Trophoblast cell (in vitro differentiated cells and primary cell): ENCODE measurements around the gene FAM240A.

Experiments
- DNase-seq, 2 donors: peaks; one replicate each; pipeline ENCODE4 v3.0.0-alpha.2; 2016
- H2AFZ ChIP-seq: 2 replicates; pipeline ENCODE4 v1.6.1; 2013; ENCODE audit warnings: low read length, moderate library complexity, mild to moderate bottlenecking; ENCODE audit not compliant: insufficient read depth, poor library complexity
- H2AK5ac ChIP-seq: 2 replicates; pipeline ENCODE4 v1.6.1; 2013; ENCODE audit warnings: mild to moderate bottlenecking, low read length
- H2BK120ac ChIP-seq: 2 replicates; pipeline ENCODE4 v1.6.1; 2013; ENCODE audit warnings: low read length, mild to moderate bottlenecking, moderate library complexity; ENCODE audit not compliant: insufficient read depth, poor library complexity
- H2BK12ac ChIP-seq: 2 replicates; pipeline ENCODE4 v1.6.1; 2013; ENCODE audit warnings: mild to moderate bottlenecking, low read length, moderate library complexity
- H2BK5ac ChIP-seq: 2 replicates; pipeline ENCODE4 v1.6.1; 2013; ENCODE audit warnings: low read length, low read depth, moderate library complexity, mild to moderate bottlenecking; ENCODE audit not compliant: poor library complexity
- H3K14ac ChIP-seq: 2 replicates; pipeline ENCODE4 v1.6.1; 2013; ENCODE audit warnings: mild to moderate bottlenecking, low read length
- H3K18ac ChIP-seq: 2 replicates; pipeline ENCODE4 v1.6.1; 2013; ENCODE audit warnings: mild to moderate bottlenecking, low read length
- H3K23ac ChIP-seq: 2 replicates; pipeline ENCODE4 v1.6.1; 2013; ENCODE audit warnings: low read length
- H3K27ac ChIP-seq: 2 replicates; pipeline ENCODE4 v1.5.1; 2013; ENCODE audit warnings: low read depth, mild to moderate bottlenecking, inconsistent platforms, low read length, moderate library complexity
- H3K27me3 ChIP-seq: 2 replicates; pipeline ENCODE4 v1.6.1; 2013; ENCODE audit warnings: inconsistent platforms, mild to moderate bottlenecking, low read length, moderate library complexity; ENCODE audit not compliant: insufficient read depth
- H3K36me3 ChIP-seq, 2 experiments: 1 replicate in 1 of 2; 2 replicates in 1 of 2; pipeline ENCODE4 v1.6.1; 2013; ENCODE audit warnings: low read length in 2 of 2, mild to moderate bottlenecking in 2 of 2, moderate library complexity in 1 of 2; ENCODE audit not compliant: insufficient read depth in 2 of 2, control insufficient read depth in 1 of 2
- H3K4ac ChIP-seq: 2 replicates; pipeline ENCODE4 v1.6.1; 2013; ENCODE audit warnings: low read depth, mild to moderate bottlenecking, low read length, moderate library complexity
- H3K4me1 ChIP-seq, 2 experiments: 1 replicate in 1 of 2; 2 replicates in 1 of 2; pipeline ENCODE4 v1.6.1; 2013; ENCODE audit warnings: low read length in 2 of 2, mild to moderate bottlenecking in 2 of 2, moderate library complexity in 1 of 2; ENCODE audit not compliant: insufficient read depth in 2 of 2, control insufficient read depth in 1 of 2
- H3K4me2 ChIP-seq: 2 replicates; pipeline ENCODE4 v1.6.1; 2013; ENCODE audit warnings: inconsistent platforms, mild to moderate bottlenecking, low read length, moderate library complexity
- H3K4me3 ChIP-seq: 2 replicates; pipeline ENCODE4 v1.5.1; 2013; ENCODE audit warnings: mild to moderate bottlenecking, low read depth, low read length, inconsistent platforms
- H3K79me1 ChIP-seq: one replicate; pipeline ENCODE4 v1.6.1; 2013; ENCODE audit warnings: low read length
- H3K79me2 ChIP-seq: 2 replicates; pipeline ENCODE4 v1.6.1; 2013; ENCODE audit warnings: low read length, mild to moderate bottlenecking; ENCODE audit not compliant: control insufficient read depth, insufficient read depth, poor library complexity
- H3K9ac ChIP-seq: 2 replicates; pipeline ENCODE4 v1.6.1; 2013; ENCODE audit warnings: mild to moderate bottlenecking, low read length
- H3K9me3 ChIP-seq: 2 replicates; pipeline ENCODE4 v1.6.1; 2013; ENCODE audit warnings: low read depth, mild to moderate bottlenecking, control low read depth, inconsistent platforms, low read length; ENCODE audit not compliant: insufficient read depth
- H4K12ac ChIP-seq: 2 replicates; pipeline ENCODE4 v1.6.1; 2013; ENCODE audit warnings: low read depth, mild to moderate bottlenecking, low read length, moderate library complexity
- H4K8ac ChIP-seq: 2 replicates; pipeline ENCODE4 v1.6.1; 2013; ENCODE audit warnings: low read depth, mild to moderate bottlenecking, low read length, moderate library complexity
- H4K91ac ChIP-seq: one replicate; pipeline ENCODE4 v1.6.1; 2013; ENCODE audit warnings: low read depth, mild to moderate bottlenecking, low read length, moderate library complexity
- WGBS: extraction: QIAGEN DNeasy Blood & Tissue Kit; methylation state at CpG from one replicate; pipeline ENCODE4 v1.1.7; 2013; ENCODE audit warnings: missing lambda C conversion rate; ENCODE audit not compliant: insufficient read length, insufficient coverage; ENCODE audit errors: extremely low coverage; 5-methylcytosine and 5-hydroxymethylcytosine counted together

The FAM240A gene

GRCh38 chr3:46663591-46664135, 51.3 kb downstream of the FAM240A start:
- H3K4me1 ChIP-seq: peaks cover 7 to 9% of the 10 kb centered on the region in 2 experiments
- peaks cover 3% of the 10 kb centered on the region for H3K9me3 ChIP-seq
- H3K79me1 ChIP-seq: no peaks in the 10 kb centered on the region
- H4K8ac ChIP-seq: no peak overlapping the region
- H3K27me3 ChIP-seq: no peaks in the 10 kb centered on the region
- no peak overlapping the region for H2AK5ac ChIP-seq
- DNase-seq: peak; percentile 39 to 63
- H4K12ac ChIP-seq: no peak overlapping the region
- no peak overlapping the region for H2BK120ac ChIP-seq
- H3K14ac ChIP-seq: no peak overlapping the region
- no peak overlapping the region for H4K91ac ChIP-seq
- H3K36me3 ChIP-seq: no peaks in the 10 kb centered on the region
- no peak overlapping the region for H3K9ac ChIP-seq
- no peak overlapping the region for H2AFZ ChIP-seq
- no peak overlapping the region for H2BK12ac ChIP-seq
- no peak overlapping the region for H3K4me2 ChIP-seq
- no peak overlapping the region for H3K4ac ChIP-seq
- no peak overlapping the region for H3K27ac ChIP-seq
- H3K23ac ChIP-seq: no peak overlapping the region
- H3K79me2 ChIP-seq: no peaks in the 10 kb centered on the region
- H2BK5ac ChIP-seq: no peak overlapping the region
- H3K4me3 ChIP-seq: no peak overlapping the region
- H3K18ac ChIP-seq: no peak overlapping the region
- no CpG with 5 or more reads among the region's 8 CpGs for WGBS

- H2AFZ ChIP-seq: no peak overlapping the region
- DNase-seq: no peak
- H2AK5ac ChIP-seq: no peak overlapping the region
- H4K91ac ChIP-seq: no peak overlapping the region
- no peaks in the 10 kb centered on the region for H3K79me1 ChIP-seq
- H2BK120ac ChIP-seq: no peak overlapping the region
- WGBS: no CpG with 5 or more reads among the region's 6 CpGs
- H4K8ac ChIP-seq: no peak overlapping the region
- no peak overlapping the region for H3K9ac ChIP-seq
- no peaks in the 10 kb centered on the region for H3K36me3 ChIP-seq
- no peak overlapping the region for H3K4me3 ChIP-seq
- H3K27ac ChIP-seq: no peak overlapping the region
- peaks cover 7% of the 10 kb centered on the region in 2 experiments for H3K4me1 ChIP-seq
- no peaks in the 10 kb centered on the region for H3K27me3 ChIP-seq
- H3K4me2 ChIP-seq: no peak overlapping the region
- no peak overlapping the region for H2BK12ac ChIP-seq
- no peak overlapping the region for H2BK5ac ChIP-seq
- H3K79me2 ChIP-seq: no peaks in the 10 kb centered on the region
- H3K4ac ChIP-seq: no peak overlapping the region
- H4K12ac ChIP-seq: no peak overlapping the region
- H3K9me3 ChIP-seq: peaks cover 3% of the 10 kb centered on the region
- H3K18ac ChIP-seq: no peak overlapping the region
- H3K23ac ChIP-seq: no peak overlapping the region
- no peak overlapping the region for H3K14ac ChIP-seq
These were observed 52.1 kb downstream of the FAM240A start for GRCh38 chr3:46664188-46664970.

GRCh38 chr3:46664971-46665762, 52.8 kb downstream of the FAM240A start:
- H3K9ac ChIP-seq: no peak overlapping the region
- no peak overlapping the region for H3K23ac ChIP-seq
- no peak overlapping the region for H4K91ac ChIP-seq
- H3K9me3 ChIP-seq: peaks cover 3% of the 10 kb centered on the region
- no peaks in the 10 kb centered on the region for H3K79me2 ChIP-seq
- no CpG with 5 or more reads among the region's 23 CpGs for WGBS
- H3K4me3 ChIP-seq: no peak overlapping the region
- H2BK5ac ChIP-seq: no peak overlapping the region
- no peak overlapping the region for H2BK12ac ChIP-seq
- no peak overlapping the region for H3K27ac ChIP-seq
- no peak overlapping the region for H3K14ac ChIP-seq
- H3K27me3 ChIP-seq: no peaks in the 10 kb centered on the region
- H2AK5ac ChIP-seq: no peak overlapping the region
- H3K4me1 ChIP-seq: peaks cover 6 to 7% of the 10 kb centered on the region in 2 experiments
- no peak overlapping the region for H3K18ac ChIP-seq
- no peak overlapping the region for H4K8ac ChIP-seq
- H2BK120ac ChIP-seq: no peak overlapping the region
- no peaks in the 10 kb centered on the region for H3K36me3 ChIP-seq
- no peaks in the 10 kb centered on the region for H3K79me1 ChIP-seq
- H3K4ac ChIP-seq: no peak overlapping the region
- no peak overlapping the region for H4K12ac ChIP-seq
- H2AFZ ChIP-seq: no peak overlapping the region
- DNase-seq: peak; percentile 59 to 88
- H3K4me2 ChIP-seq: no peak overlapping the region

- Histone ChIP-seq H3K4me3 (no peak overlapping the region), H3K79me1 (no peaks in the 10 kb centered on the region), H2AFZ (no peak overlapping the region), H4K91ac (no peak overlapping the region), H3K4ac (no peak overlapping the region), H3K4me2 (no peak overlapping the region), H3K79me2 (no peaks in the 10 kb centered on the region), H2AK5ac (no peak overlapping the region), H2BK5ac (no peak overlapping the region), H2BK12ac (no peak overlapping the region), H4K12ac (no peak overlapping the region), H3K18ac (no peak overlapping the region), H3K36me3 (no peaks in the 10 kb centered on the region), H3K23ac (no peak overlapping the region), H2BK120ac (no peak overlapping the region), H3K14ac (no peak overlapping the region), H3K27me3 (no peaks in the 10 kb centered on the region), H3K9ac (no peak overlapping the region), H3K9me3 (peaks cover 3% of the 10 kb centered on the region), H3K27ac (no peak overlapping the region), H3K4me1 (peaks cover 2% of the 10 kb centered on the region in 2 experiments), H4K8ac (no peak overlapping the region)
- no peak for DNase-seq
- no CpG with 5 or more reads among the region's 9 CpGs for WGBS
These were observed 53.6 kb downstream of the FAM240A start for GRCh38 chr3:46665763-46666452.
